Measurements from ENCODE around the gene REC8. TPM values are rescaled to one million over a fixed set of nuclear protein-coding genes. Genes with fewer than 3 reads are reported as not detected.
"Not testable (repeated sequence)": the region's sequence is repeated elsewhere in the genome, so short reads cannot be mapped to it uniquely, and the experiment has no call there.

The REC8 gene
- total RNA-seq, 3 donors from 2014 or later, result 14.9 to 17.0 (median 16.8) TPM

DNA sequence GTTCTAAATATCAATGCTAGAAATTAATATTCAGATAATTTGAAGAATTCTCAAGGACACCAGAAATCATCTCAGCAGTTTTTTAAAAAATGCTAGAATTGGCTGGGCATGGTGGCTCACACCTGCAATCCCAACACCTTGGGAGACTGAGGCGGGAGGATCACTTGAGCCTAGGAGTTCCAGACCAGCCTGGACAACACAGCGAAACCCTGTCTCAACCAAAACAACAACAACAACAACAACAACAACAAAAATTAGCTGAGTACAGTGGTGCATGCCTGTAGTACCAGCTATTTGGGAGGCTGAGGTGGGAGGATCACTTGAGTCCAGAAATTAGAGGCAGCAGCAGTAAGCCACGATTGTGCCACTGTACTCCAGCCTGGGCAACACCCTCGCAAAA, 47.2 kb downstream of the REC8 start:
- H3K4me3 ChIP-seq, result no peak overlapping the region
- H3K4me1 ChIP-seq (ENCODE audit: low read depth), result peaks cover 9% of the 10 kb centered on the region
- intact Hi-C loops (cut with DNase I, micrococcal nuclease), result no loop called here
- H3K9me3 ChIP-seq, result no peaks in the 10 kb centered on the region
- no peak for ATAC-seq
- TF ChIP-seq, protein P1, sequence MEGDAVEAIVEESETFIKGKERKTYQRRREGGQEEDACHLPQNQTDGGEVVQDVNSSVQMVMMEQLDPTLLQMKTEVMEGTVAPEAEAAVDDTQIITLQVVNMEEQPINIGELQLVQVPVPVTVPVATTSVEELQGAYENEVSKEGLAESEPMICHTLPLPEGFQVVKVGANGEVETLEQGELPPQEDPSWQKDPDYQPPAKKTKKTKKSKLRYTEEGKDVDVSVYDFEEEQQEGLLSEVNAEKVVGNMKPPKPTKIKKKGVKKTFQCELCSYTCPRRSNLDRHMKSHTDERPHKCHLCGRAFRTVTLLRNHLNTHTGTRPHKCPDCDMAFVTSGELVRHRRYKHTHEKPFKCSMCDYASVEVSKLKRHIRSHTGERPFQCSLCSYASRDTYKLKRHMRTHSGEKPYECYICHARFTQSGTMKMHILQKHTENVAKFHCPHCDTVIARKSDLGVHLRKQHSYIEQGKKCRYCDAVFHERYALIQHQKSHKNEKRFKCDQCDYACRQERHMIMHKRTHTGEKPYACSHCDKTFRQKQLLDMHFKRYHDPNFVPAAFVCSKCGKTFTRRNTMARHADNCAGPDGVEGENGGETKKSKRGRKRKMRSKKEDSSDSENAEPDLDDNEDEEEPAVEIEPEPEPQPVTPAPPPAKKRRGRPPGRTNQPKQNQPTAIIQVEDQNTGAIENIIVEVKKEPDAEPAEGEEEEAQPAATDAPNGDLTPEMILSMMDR (IDR thresholded peaks at IDR 0.05), result no peak
- H3K36me3 ChIP-seq (ENCODE audit: low read depth), result no peaks in the 10 kb centered on the region
- DNase-seq, result no peak

- ATAC-seq (no peak), DNase-seq (no peak)
- peaks cover 6% of the 10 kb centered on the region for H3K4me1 ChIP-seq (ENCODE audit: low read depth)
- TF ChIP-seq, protein P1 (IDR thresholded peaks at IDR 0.05), result no peak
- H3K4me3 ChIP-seq, result no peak overlapping the region
- H3K36me3 ChIP-seq (ENCODE audit: low read depth), result no peaks in the 10 kb centered on the region
- no peaks in the 10 kb centered on the region for H3K9me3 ChIP-seq
- intact Hi-C loops (cut with DNase I, micrococcal nuclease), result no loop called here
Observed at GRCh38 chr14:24219521-24219920, 47.6 kb downstream of the REC8 start.

GRCh38 chr14:24222987-24223386, 51.1 kb downstream of the REC8 start:
- H3K4me1 ChIP-seq (ENCODE audit: low read depth); intact Hi-C loops (cut with DNase I, micrococcal nuclease); DNase-seq; ATAC-seq; H3K4me3 ChIP-seq; H3K9me3 ChIP-seq; H3K36me3 ChIP-seq (ENCODE audit: low read depth): not testable (repeated sequence)

- ATAC-seq, result no peak
- H3K9me3 ChIP-seq, result no peaks in the 10 kb centered on the region
- TF ChIP-seq, protein P1 (IDR thresholded peaks at IDR 0.05), result no peak
- intact Hi-C loops (cut with DNase I, micrococcal nuclease), result no loop called here
- no peak for DNase-seq
- H3K36me3 ChIP-seq (ENCODE audit: low read depth), result no peaks in the 10 kb centered on the region
- H3K4me1 ChIP-seq (ENCODE audit: low read depth), result no peaks in the 10 kb centered on the region
- H3K4me3 ChIP-seq, result no peak overlapping the region
Observed at GRCh38 chr14:24224618-24225071, 52.8 kb downstream of the REC8 start.

- H3K4me1 ChIP-seq (ENCODE audit: low read depth), result peaks cover 6% of the 10 kb centered on the region
- no peak for ATAC-seq
- H3K9me3 ChIP-seq, result no peaks in the 10 kb centered on the region
- no peak overlapping the region for H3K4me3 ChIP-seq
- H3K36me3 ChIP-seq (ENCODE audit: low read depth), result no peaks in the 10 kb centered on the region
- intact Hi-C loops (cut with DNase I, micrococcal nuclease), result no loop called here
- DNase-seq, result no peak
- TF ChIP-seq, protein P1 (IDR thresholded peaks at IDR 0.05), result no peak
Observed at GRCh38 chr14:24226473-24226872, 54.6 kb downstream of the REC8 start.

- TF ChIP-seq, protein P1 (IDR thresholded peaks at IDR 0.05), result no peak
- peaks cover 12% of the 10 kb centered on the region for H3K4me1 ChIP-seq (ENCODE audit: low read depth)
- no peaks in the 10 kb centered on the region for H3K9me3 ChIP-seq
- intact Hi-C loops (cut with DNase I, micrococcal nuclease), result no loop called here
- ATAC-seq (no peak), DNase-seq (no peak)
- H3K36me3 ChIP-seq (ENCODE audit: low read depth), result no peaks in the 10 kb centered on the region
- H3K4me3 ChIP-seq, result no peak overlapping the region
Observed at GRCh38 chr14:24228902-24229301, 57.0 kb downstream of the REC8 start.

Small RNA genes within 50 kb of the gene (microRNA-seq; reads per million reads assigned to microRNA genes)
- gene MIR7703, result not detected

Other genes starting within 250 kb of the REC8 start
- 10 to 100 TPM; 35.0 to 41.7 (median 36.8) TPM for gene DHRS4, start 218.3 kb upstream of the REC8 start, total RNA-seq
- gene DHRS4L2, start 183.2 kb upstream of the REC8 start, total RNA-seq, result 10 to 100 TPM; 30.7 to 56.1 (median 45.9) TPM
- gene CARMIL3, start 120.1 kb upstream of the REC8 start, total RNA-seq, result 1 to 10 TPM; 1.4 to 2.7 (median 1.5) TPM
- 1 to 10 TPM in 1 of 3 donors, under 1 TPM in 1, not detected in 1; 0.14 to 2.2 TPM for gene CPNE6, start 100.5 kb upstream of the REC8 start, total RNA-seq
- gene PCK2, start 77.8 kb upstream of the REC8 start, total RNA-seq, result 100 to 1,000 TPM in 2 of 3 donors, 10 to 100 TPM in 1; 64.7 to 150 (median 150) TPM
- 100 to 1,000 TPM in 1 of 3 donors, 10 to 100 TPM in 2; 65.8 to 101 (median 84.9) TPM for gene DCAF11, start 57.3 kb upstream of the REC8 start, total RNA-seq
- 1 to 10 TPM; 2.3 to 4.5 (median 2.8) TPM for gene NRL, start 57.1 kb upstream of the REC8 start, total RNA-seq
- 1 to 10 TPM in 2 of 3 donors, under 1 TPM in 1; 0.79 to 1.9 (median 1.3) TPM for gene FITM1, start 41.4 kb upstream of the REC8 start, total RNA-seq
- gene PSME1, start 35.9 kb upstream of the REC8 start, total RNA-seq, result 100 to 1,000 TPM; 188 to 279 (median 203) TPM
- gene EMC9, start 30.5 kb upstream of the REC8 start, total RNA-seq, result 10 to 100 TPM; 18.3 to 24.9 (median 20.4) TPM
- gene PSME2, start 25.5 kb upstream of the REC8 start, total RNA-seq, result 100 to 1,000 TPM; 141 to 295 (median 191) TPM
- gene RNF31, start 24.6 kb upstream of the REC8 start, total RNA-seq, result 10 to 100 TPM; 52.8 to 66.2 (median 59.0) TPM
- 100 to 1,000 TPM in 2 of 3 donors, 10 to 100 TPM in 1; 78.7 to 119 (median 103) TPM for gene IRF9, start 10.8 kb upstream of the REC8 start, total RNA-seq
- 10 to 100 TPM; 23.2 to 29.3 (median 26.8) TPM for gene IPO4, start 16.7 kb downstream of the REC8 start, total RNA-seq
- 10 to 100 TPM; 41.7 to 49.1 (median 47.1) TPM for gene TM9SF1, start 23.4 kb downstream of the REC8 start, total RNA-seq
- gene TSSK4, start 33.6 kb downstream of the REC8 start, total RNA-seq, result under 1 TPM in 2 of 3 donors, not detected in 1; 0.36 to 0.82 TPM
- gene CHMP4A, start 41.4 kb downstream of the REC8 start, total RNA-seq, result 10 to 100 TPM; 47.6 to 67.8 (median 49.5) TPM
- 10 to 100 TPM; 11.1 to 14.8 (median 13.2) TPM for gene MDP1, start 44.0 kb downstream of the REC8 start, total RNA-seq
- gene NEDD8, start 60.3 kb downstream of the REC8 start, total RNA-seq, result 100 to 1,000 TPM; 108 to 150 (median 131) TPM
- 10 to 100 TPM; 59.7 to 83.5 (median 61.6) TPM for gene GMPR2, start 60.8 kb downstream of the REC8 start, total RNA-seq
- 10 to 100 TPM; 51.5 to 64.8 (median 58.4) TPM for gene TINF2, start 70.5 kb downstream of the REC8 start, total RNA-seq
- 1 to 10 TPM; 2.2 to 3.3 (median 2.4) TPM for gene TGM1, start 91.1 kb downstream of the REC8 start, total RNA-seq
- 10 to 100 TPM; 31.6 to 52.9 (median 41.3) TPM for gene RABGGTA, start 99.5 kb downstream of the REC8 start, total RNA-seq
- gene DHRS1, start 127.7 kb downstream of the REC8 start, total RNA-seq, result 10 to 100 TPM; 30.6 to 56.9 (median 54.9) TPM
- 10 to 100 TPM; 24.1 to 29.2 (median 29.1) TPM for gene NOP9, start 127.8 kb downstream of the REC8 start, total RNA-seq
- gene CIDEB, start 135.9 kb downstream of the REC8 start, total RNA-seq, result 10 to 100 TPM in 2 of 3 donors, 1 to 10 TPM in 1; 8.5 to 15.8 (median 12.1) TPM
- gene LTB4R2, start 138.1 kb downstream of the REC8 start, total RNA-seq, result 1 to 10 TPM; 3.7 to 6.3 (median 5.0) TPM
- 1 to 10 TPM; 3.4 to 6.1 (median 3.8) TPM for gene LTB4R, start 139.4 kb downstream of the REC8 start, total RNA-seq
- 10 to 100 TPM; 13.9 to 23.5 (median 20.7) TPM for gene ADCY4, start 163.0 kb downstream of the REC8 start, total RNA-seq
- gene RIPK3, start 167.9 kb downstream of the REC8 start, total RNA-seq, result 10 to 100 TPM; 40.6 to 99.9 (median 71.7) TPM
- 100 to 1,000 TPM in 1 of 3 donors, 10 to 100 TPM in 2; 11.9 to 112 (median 25.2) TPM for gene NFATC4, start 196.1 kb downstream of the REC8 start, total RNA-seq
- 10 to 100 TPM; 12.1 to 15.8 (median 13.4) TPM for gene NYNRIN, start 226.9 kb downstream of the REC8 start, total RNA-seq